ENCODE results near the gene RAB40AL. TPM values are rescaled to one million over a fixed set of nuclear protein-coding genes. Genes with fewer than 3 reads are reported as not detected.
"Not testable (repeated sequence)": the region's sequence is repeated elsewhere in the genome, so short reads cannot be mapped to it uniquely, and the experiment has no call there.

Gene RAB40AL
- 1 to 10 TPM in 5 of 7 donors, under 1 TPM in 1, not detected in 1; 0.87 to 2.0 (median 1.7) TPM for total RNA-seq
- polyA plus RNA-seq, result under 1 TPM in 2 of 3 donors, not detected in 1; 0.09 to 0.13 TPM
- long read RNA-seq, donor 1, result 0 reads
- long read RNA-seq, donor 2, result 0 reads

DNA sequence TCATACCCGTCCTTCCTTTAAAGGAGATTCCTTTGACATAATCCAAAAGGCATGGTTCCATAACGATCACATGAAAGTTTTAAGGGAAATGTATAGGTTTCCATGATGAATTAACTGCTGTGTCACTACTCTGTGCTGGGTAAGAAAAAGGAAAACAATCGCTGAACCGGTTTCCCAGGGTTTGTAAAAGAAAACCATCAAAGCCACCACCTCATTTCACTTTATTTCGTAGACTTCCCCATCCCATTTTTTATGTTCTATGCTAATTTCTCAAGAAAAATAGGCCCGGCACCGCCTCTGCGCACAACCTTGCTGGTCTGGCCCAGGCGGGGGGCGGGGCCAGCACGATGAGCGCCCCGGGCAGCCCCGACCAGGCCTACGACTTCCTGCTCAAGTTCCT is at the start of gene RAB40AL:
RAB40AL (plus strand) TSS at position 301 of the 400 bp plus-strand sequence; CDS start at position 348, 47 bp downstream.
- H3K9me3 ChIP-seq; DNase-seq; H3K27me3 ChIP-seq (replicated peaks in 1 of 7); H3K27ac ChIP-seq; H3K4me1 ChIP-seq; H3K4me3 ChIP-seq; intact Hi-C loops (cut with DNase I; ENCODE audit: low total_unique reads); H3K36me3 ChIP-seq: not testable (repeated sequence)
- WGBS, 5 donors, result 76 to 96% (median 93%) methylated on average over 14 to 15 of the region's 15 CpGs

- Histone ChIP-seq H3K27me3 (replicated peaks in 1 of 7) (no peaks in the 10 kb centered on the region), H3K4me1 (no peaks in the 10 kb centered on the region), H3K36me3 (no peaks in the 10 kb centered on the region), H3K9me3 (no peaks in the 10 kb centered on the region), H3K4me3 (no peak overlapping the region), H3K27ac (no peak overlapping the region)
- 58 to 95% (median 91%) methylated on average over 3 of the region's 3 CpGs for WGBS, 5 donors
- intact Hi-C loops (cut with DNase I; ENCODE audit: low total_unique reads), result no loop called here
- DNase-seq, result no peak
- TF ChIP-seq, protein P1, sequence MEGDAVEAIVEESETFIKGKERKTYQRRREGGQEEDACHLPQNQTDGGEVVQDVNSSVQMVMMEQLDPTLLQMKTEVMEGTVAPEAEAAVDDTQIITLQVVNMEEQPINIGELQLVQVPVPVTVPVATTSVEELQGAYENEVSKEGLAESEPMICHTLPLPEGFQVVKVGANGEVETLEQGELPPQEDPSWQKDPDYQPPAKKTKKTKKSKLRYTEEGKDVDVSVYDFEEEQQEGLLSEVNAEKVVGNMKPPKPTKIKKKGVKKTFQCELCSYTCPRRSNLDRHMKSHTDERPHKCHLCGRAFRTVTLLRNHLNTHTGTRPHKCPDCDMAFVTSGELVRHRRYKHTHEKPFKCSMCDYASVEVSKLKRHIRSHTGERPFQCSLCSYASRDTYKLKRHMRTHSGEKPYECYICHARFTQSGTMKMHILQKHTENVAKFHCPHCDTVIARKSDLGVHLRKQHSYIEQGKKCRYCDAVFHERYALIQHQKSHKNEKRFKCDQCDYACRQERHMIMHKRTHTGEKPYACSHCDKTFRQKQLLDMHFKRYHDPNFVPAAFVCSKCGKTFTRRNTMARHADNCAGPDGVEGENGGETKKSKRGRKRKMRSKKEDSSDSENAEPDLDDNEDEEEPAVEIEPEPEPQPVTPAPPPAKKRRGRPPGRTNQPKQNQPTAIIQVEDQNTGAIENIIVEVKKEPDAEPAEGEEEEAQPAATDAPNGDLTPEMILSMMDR (IDR thresholded peaks at IDR 0.05 in 8 of 11, conservative IDR thresholded peaks at IDR 0.05 in 3 of 11), result no peak
- TF ChIP-seq POLR2AphosphoS5 (IDR thresholded peaks at IDR 0.05) (no peak), POLR2A (IDR thresholded peaks at IDR 0.05) (no peak)
Observed at GRCh38 chrX:102887687-102888086, 49.4 kb upstream of the RAB40AL start.

DNA sequence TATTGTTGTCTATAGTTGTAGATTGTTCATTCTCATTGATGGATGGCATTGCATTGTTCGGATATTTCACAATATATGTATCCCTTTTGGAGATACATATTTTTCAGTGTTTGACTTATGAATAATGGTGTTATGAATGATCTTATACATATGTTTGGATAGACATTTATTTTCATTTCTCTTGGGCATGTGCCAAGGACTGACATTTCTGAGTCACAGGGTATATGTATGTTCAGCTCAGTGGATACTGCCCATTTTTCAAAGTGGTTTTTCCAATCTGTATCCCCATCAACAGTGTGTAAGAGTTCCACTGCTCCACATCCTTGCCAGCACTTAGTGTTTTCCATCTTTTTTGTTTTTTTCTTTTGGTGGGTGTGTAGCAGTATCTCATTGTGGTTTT is 45.0 kb upstream of the RAB40AL start:
- Histone ChIP-seq H3K36me3 (no peaks in the 10 kb centered on the region), H3K27ac (no peak overlapping the region), H3K4me1 (no peaks in the 10 kb centered on the region), H3K4me3 (no peak overlapping the region), H3K27me3 (replicated peaks in 1 of 7) (no peaks in the 10 kb centered on the region), H3K9me3 (no peaks in the 10 kb centered on the region)
- no peak for DNase-seq
- WGBS, 5 donors, result 73 to 100% (median 90%) methylated on average over 1 of the region's 1 CpG
- TF ChIP-seq POLR2A (IDR thresholded peaks at IDR 0.05) (no peak), POLR2AphosphoS5 (IDR thresholded peaks at IDR 0.05) (no peak)
- TF ChIP-seq, protein P1 (IDR thresholded peaks at IDR 0.05 in 8 of 11, conservative IDR thresholded peaks at IDR 0.05 in 3 of 11), result no peak
- intact Hi-C loops (cut with DNase I; ENCODE audit: low total_unique reads), result no loop called here

DNA sequence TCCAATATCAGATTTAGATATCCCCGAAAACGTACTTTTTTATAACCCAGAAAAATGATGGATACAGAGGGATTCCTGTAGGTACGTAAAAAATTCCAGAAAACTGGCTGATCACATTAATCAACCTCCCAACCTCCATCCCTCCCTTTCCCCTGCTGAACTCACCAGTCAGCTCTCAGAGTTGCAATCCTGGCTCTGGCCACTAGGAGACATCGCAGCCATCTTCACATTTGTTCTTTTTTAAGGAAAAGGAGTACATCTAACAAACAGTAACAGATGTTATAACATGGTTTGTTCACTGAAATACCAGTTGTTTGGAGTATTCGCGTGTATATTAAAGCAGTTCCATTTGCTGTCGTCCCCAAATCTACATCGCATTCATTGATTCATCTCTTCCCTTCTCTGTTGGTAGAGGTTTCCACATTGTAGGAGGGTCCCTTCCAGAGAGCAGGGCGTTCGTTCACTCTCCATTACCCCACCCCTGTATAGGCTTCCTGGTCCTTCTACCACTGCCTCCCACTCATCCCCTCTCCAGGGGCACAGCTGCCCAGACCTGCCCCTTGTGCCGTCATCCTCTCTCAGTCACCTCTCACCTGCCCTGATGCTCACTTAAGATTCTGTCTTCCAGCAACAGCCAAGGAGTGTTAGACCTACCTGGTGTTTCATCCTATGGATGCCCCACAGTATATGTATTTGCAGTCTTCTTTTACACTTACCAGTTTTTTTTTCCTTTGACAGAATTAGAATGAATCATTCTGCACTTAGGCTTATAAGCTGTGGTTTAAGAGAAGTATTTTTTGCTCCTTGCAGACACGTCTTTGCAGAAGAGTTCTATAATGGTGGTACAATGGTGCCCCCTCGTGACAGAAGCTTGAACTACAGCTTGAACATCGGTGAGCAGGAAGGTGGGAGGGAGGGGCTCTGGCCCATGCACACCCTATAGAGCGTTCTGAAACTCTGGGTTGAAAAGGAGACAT is 36.8 kb upstream of the RAB40AL start:
- Histone ChIP-seq H3K27me3 (replicated peaks in 1 of 7) (no peaks in the 10 kb centered on the region), H3K9me3 (no peaks in the 10 kb centered on the region), H3K27ac (no peak overlapping the region), H3K4me3 (no peak overlapping the region), H3K4me1 (peaks cover 0 to 7% (median 0%) of the 10 kb centered on the region in 6 donors), H3K36me3 (peaks cover 0 to 2% (median 0%) of the 10 kb centered on the region in 6 donors)
- 34 to 50% (median 36%) methylated on average over 15 of the region's 15 CpGs for WGBS, 5 donors
- TF ChIP-seq, protein P1 (IDR thresholded peaks at IDR 0.05 in 8 of 11, conservative IDR thresholded peaks at IDR 0.05 in 3 of 11), result peak in 9 of 11 experiments; percentile 26 to 70 (median 64)
- TF ChIP-seq POLR2A (IDR thresholded peaks at IDR 0.05) (no peak), POLR2AphosphoS5 (IDR thresholded peaks at IDR 0.05) (no peak)
- DNase-seq, result no peak
- intact Hi-C loops (cut with DNase I; ENCODE audit: low total_unique reads), result no loop called here
